Endodermal cell (in vitro differentiated cells): Measurements from ENCODE around the gene MCOLN2. TPM values are rescaled to one million over a fixed set of nuclear protein-coding genes. Genes with fewer than 3 reads are reported as not detected.

Experiments
- DNase-seq: peaks from one replicate; pipeline ENCODE4 v3.0.0-alpha.2; 2017
- H3K27ac ChIP-seq: 2 replicates; pipeline ENCODE4 v1.5.1; 2013; ENCODE audit warnings: mild to moderate bottlenecking, low read depth, low read length, moderate library complexity
- H3K27me3 ChIP-seq: 2 replicates; pipeline ENCODE4 v1.6.1; 2013; ENCODE audit warnings: mild to moderate bottlenecking, low read length, moderate library complexity; ENCODE audit not compliant: insufficient read depth, control insufficient read depth, poor library complexity, severe bottlenecking
- H3K36me3 ChIP-seq: 2 replicates; pipeline ENCODE4 v1.7.0; 2013; ENCODE audit warnings: mild to moderate bottlenecking, low read length, moderate library complexity; ENCODE audit not compliant: control insufficient read depth, insufficient read depth
- H3K4me1 ChIP-seq: one replicate; pipeline ENCODE4 v1.7.0; 2013; ENCODE audit warnings: low read length; ENCODE audit not compliant: control insufficient read depth, insufficient read depth
- H3K4me3 ChIP-seq: 2 replicates; pipeline ENCODE4 v1.5.1; 2013; ENCODE audit warnings: mild to moderate bottlenecking, low read length, moderate library complexity
- H3K9ac ChIP-seq: 2 replicates; pipeline ENCODE4 v1.6.1; 2013; ENCODE audit warnings: mild to moderate bottlenecking, low read length, moderate library complexity; ENCODE audit not compliant: poor library complexity, severe bottlenecking; ENCODE audit errors: extremely low read depth
- H3K9me3 ChIP-seq: 2 replicates; pipeline ENCODE4 v1.6.1; 2013; ENCODE audit warnings: mild to moderate bottlenecking, low read length, moderate library complexity; ENCODE audit not compliant: control insufficient read depth
- H3K27ac Mint-ChIP-seq: 2 replicates; pipeline ENCODE4 v1.8.0; 2020; ENCODE audit warnings: mixed read lengths
- H3K27me3 Mint-ChIP-seq: 2 replicates; pipeline ENCODE4 v1.8.0; 2021; ENCODE audit warnings: mild to moderate bottlenecking, mixed read lengths; ENCODE audit not compliant: insufficient read depth
- H3K36me3 Mint-ChIP-seq: 2 replicates; pipeline ENCODE4 v1.8.0; 2020; ENCODE audit warnings: low read depth, mixed read lengths
- H3K4me1 Mint-ChIP-seq: 2 replicates; pipeline ENCODE4 v1.8.0; 2020; ENCODE audit warnings: mixed read lengths
- H3K4me3 Mint-ChIP-seq: 2 replicates; pipeline ENCODE4 v1.8.0; 2020; ENCODE audit warnings: mild to moderate bottlenecking, moderate library complexity, mixed read lengths
- H3K9me3 Mint-ChIP-seq: 2 replicates; pipeline ENCODE4 v1.8.0; 2020; ENCODE audit warnings: mild to moderate bottlenecking, mixed read lengths
- CTCF ChIP-seq: fragments of 200-600 bp; sonication (generic); conservative IDR thresholded peaks from 2 replicates; pipeline ENCODE4 v1.5.0; 2021; ENCODE audit warnings: antibody characterized with exemption, mild to moderate bottlenecking
- WGBS, 2 experiments: methylation state at CpG; one replicate each; pipeline versions ENCODE4 v1.1.5 to v1.1.7; 2013; ENCODE audit warnings: missing lambda C conversion rate in 2 of 2, mixed read lengths in 1 of 2; ENCODE audit not compliant: insufficient coverage in 1 of 2, insufficient read length in 1 of 2; 5-methylcytosine and 5-hydroxymethylcytosine counted together
- total RNA-seq, 2 donors: library from RNA; stranded (reverse); fragmentation: NEBNext Ultra II Directional in 1 of 2; extraction: Animal tissue kit (Norgen Biotek cat#: 25700) in 1 of 2; gene quantifications; 2 replicates in 1 of 2; 3 replicates in 1 of 2; pipeline ENCODE4 v1.2.1, GENCODE V29; 2021

Gene MCOLN2
- total RNA-seq, 2 donors from 2014 or later: 0.20 to 0.29 TPM

GRCh38 chr1:84896279-84896678 is 100.6 kb downstream of the MCOLN2 start:
- TF ChIP-seq CTCF: no peak
- H3K9me3 Mint-ChIP-seq: peaks cover 8% of the 10 kb centered on the region
- no peak overlapping the region for H3K27ac ChIP-seq
- H3K27me3 ChIP-seq: peaks cover 39% of the 10 kb centered on the region
- DNase-seq: no peak
- no peaks in the 10 kb centered on the region for H3K36me3 Mint-ChIP-seq
- peaks cover 43% of the 10 kb centered on the region for H3K27me3 Mint-ChIP-seq
- H3K9ac ChIP-seq: no peak overlapping the region
- H3K36me3 ChIP-seq: no peaks in the 10 kb centered on the region
- H3K4me1 ChIP-seq: peaks cover 3% of the 10 kb centered on the region
- no peaks in the 10 kb centered on the region for H3K9me3 ChIP-seq
- no peak overlapping the region for H3K4me3 ChIP-seq
- H3K4me1 Mint-ChIP-seq: peaks cover 8% of the 10 kb centered on the region
- no peak overlapping the region for H3K27ac Mint-ChIP-seq
- no peak overlapping the region for H3K4me3 Mint-ChIP-seq
- WGBS, 2 experiments: 92% methylated on average over 2 of the region's 2 CpGs; no CpG with 5 or more reads in 1 of the 2 experiments

- Mint-ChIP-seq H3K9me3 (no peaks in the 10 kb centered on the region), H3K4me3 (peak within 1 kb of the TSS; percentile 59), H3K36me3 (no peaks in the 10 kb centered on the region), H3K27me3 (peaks cover 46% of the 10 kb centered on the region), H3K27ac (no peak within 1 kb of the TSS), H3K4me1 (peaks cover 8% of the 10 kb centered on the region)
- Histone ChIP-seq H3K4me3 (peak within 1 kb of the TSS; percentile 81), H3K4me1 (peaks cover 3% of the 10 kb centered on the region), H3K9ac (peak within 1 kb of the TSS; percentile 30), H3K36me3 (no peaks in the 10 kb centered on the region), H3K27ac (no peak within 1 kb of the TSS), H3K9me3 (no peaks in the 10 kb centered on the region), H3K27me3 (peaks cover 49% of the 10 kb centered on the region)
- WGBS, 2 experiments: 0 to 1% methylated on average over 10 to 93 of the region's 93 CpGs
- DNase-seq: peak; percentile 92
- TF ChIP-seq CTCF: peak; percentile 9
These were observed 104.0 kb downstream of the MCOLN2 start, which contains the start of gene LPAR3 for GRCh38 chr1:84892705-84893618. Gene LPAR3 (minus strand): TSS chr1:84893206. CDS start chr1:84866120, 27,086 bp downstream.

GRCh38 chr1:84890566-84890965 is 106.3 kb downstream of the MCOLN2 start:
- H3K4me3 Mint-ChIP-seq: no peak overlapping the region
- no peaks in the 10 kb centered on the region for H3K9me3 ChIP-seq
- peaks cover 42% of the 10 kb centered on the region for H3K27me3 Mint-ChIP-seq
- no peak overlapping the region for H3K27ac Mint-ChIP-seq
- H3K9me3 Mint-ChIP-seq: no peaks in the 10 kb centered on the region
- no peaks in the 10 kb centered on the region for H3K36me3 ChIP-seq
- H3K4me1 ChIP-seq: peaks cover 3% of the 10 kb centered on the region
- no peak for DNase-seq
- WGBS, 2 experiments: 88 to 92% methylated on average over 2 of the region's 2 CpGs
- peaks cover 49% of the 10 kb centered on the region for H3K27me3 ChIP-seq
- no peak overlapping the region for H3K27ac ChIP-seq
- TF ChIP-seq CTCF: no peak
- H3K9ac ChIP-seq: no peak overlapping the region
- H3K4me1 Mint-ChIP-seq: peaks cover 8% of the 10 kb centered on the region
- H3K36me3 Mint-ChIP-seq: no peaks in the 10 kb centered on the region
- H3K4me3 ChIP-seq: no peak overlapping the region
